CD4-positive, CD25-positive, alpha-beta regulatory T cell (primary cell): Measurements from ENCODE around the gene PDIA5. TPM values are rescaled to one million over a fixed set of nuclear protein-coding genes. Genes with fewer than 3 reads are reported as not detected.

Experiments
- ATAC-seq, 2 donors: fragments of 150-1000 bp; cut with Tn5 transposase; one replicate each; pipeline ENCODE4 v1.10.0; 2021; ENCODE audit warnings: low read depth in 2 of 2, moderate number of reproducible peaks in 2 of 2, moderate library complexity in 1 of 2
- DNase-seq, 3 donors: peaks; one replicate each; pipeline versions ENCODE4 v3.0.0 to v3.0.0-alpha.2; 2012 to 2022; ENCODE audit warnings: mixed read lengths in 1 of 3
- H3K27ac ChIP-seq: one replicate; pipeline ENCODE4 v1.7.0; 2013; ENCODE audit warnings: mild to moderate bottlenecking, low read length; ENCODE audit not compliant: insufficient read depth, poor library complexity, severe bottlenecking
- H3K27me3 ChIP-seq: one replicate; pipeline ENCODE4 v1.7.0; 2013; ENCODE audit warnings: low read length; ENCODE audit not compliant: control insufficient read depth, insufficient read depth
- H3K36me3 ChIP-seq: one replicate; pipeline ENCODE4 v1.7.0; 2013; ENCODE audit warnings: mild to moderate bottlenecking, low read length, moderate library complexity; ENCODE audit not compliant: control insufficient read depth, insufficient read depth
- H3K4me1 ChIP-seq: 2 replicates; pipeline ENCODE4 v1.7.0; 2013; ENCODE audit warnings: mild to moderate bottlenecking, low read length; ENCODE audit not compliant: insufficient read depth, control insufficient read depth, poor library complexity, severe bottlenecking
- H3K4me3 ChIP-seq: one replicate; pipeline ENCODE4 v1.7.0; 2013; ENCODE audit warnings: low read depth, mild to moderate bottlenecking, low read length, moderate library complexity
- H3K9me3 ChIP-seq, 2 experiments: 1 replicate in 1 of 2; 2 replicates in 1 of 2; pipeline ENCODE4 v1.7.0; 2013; ENCODE audit warnings: low read length in 2 of 2, mild to moderate bottlenecking in 1 of 2, moderate library complexity in 1 of 2; ENCODE audit not compliant: control insufficient read depth in 2 of 2
- H3K27ac Mint-ChIP-seq, 3 donors: one replicate each; pipeline ENCODE4 v1.8.0; 2020 to 2022; ENCODE audit warnings: mild to moderate bottlenecking in 3 of 3, mixed read lengths in 3 of 3, moderate library complexity in 2 of 3
- H3K27me3 Mint-ChIP-seq: one replicate; pipeline ENCODE4 v1.8.0; 2022; ENCODE audit warnings: mild to moderate bottlenecking, mixed read lengths
- H3K36me3 Mint-ChIP-seq: one replicate; pipeline ENCODE4 v1.8.0; 2020; ENCODE audit warnings: mixed read lengths
- H3K4me1 Mint-ChIP-seq, 4 donors: one replicate each; pipeline ENCODE4 v1.8.0; 2020 to 2022; ENCODE audit warnings: mixed read lengths in 4 of 4, mild to moderate bottlenecking in 1 of 4
- H3K4me3 Mint-ChIP-seq, 4 donors: one replicate each; pipeline ENCODE4 v1.8.0; 2020 to 2022; ENCODE audit warnings: mild to moderate bottlenecking in 4 of 4, mixed read lengths in 4 of 4, moderate library complexity in 3 of 4
- H3K9me3 Mint-ChIP-seq, 7 donors: one replicate each; pipeline ENCODE4 v1.8.0; 2020 to 2022; ENCODE audit warnings: mixed read lengths in 7 of 7, mild to moderate bottlenecking in 3 of 7, moderate library complexity in 2 of 7
- polyA plus RNA-seq, 4 donors: library from polyadenylated mRNA; unstranded; fragments of 300-500 nt; fragmentation: Illumina TruSeq; gene quantifications; one replicate each; pipeline ENCODE4 v1.2.3, GENCODE V29; 2021
- total RNA-seq: library from RNA; stranded (reverse); gene quantifications from one replicate; pipeline ENCODE4 v1.2.3, GENCODE V29; 2022

The PDIA5 gene
- total and polyA plus RNA-seq, 5 donors from 2014 or later: 0.92 to 2.6 (median 1.3) TPM

DNA sequence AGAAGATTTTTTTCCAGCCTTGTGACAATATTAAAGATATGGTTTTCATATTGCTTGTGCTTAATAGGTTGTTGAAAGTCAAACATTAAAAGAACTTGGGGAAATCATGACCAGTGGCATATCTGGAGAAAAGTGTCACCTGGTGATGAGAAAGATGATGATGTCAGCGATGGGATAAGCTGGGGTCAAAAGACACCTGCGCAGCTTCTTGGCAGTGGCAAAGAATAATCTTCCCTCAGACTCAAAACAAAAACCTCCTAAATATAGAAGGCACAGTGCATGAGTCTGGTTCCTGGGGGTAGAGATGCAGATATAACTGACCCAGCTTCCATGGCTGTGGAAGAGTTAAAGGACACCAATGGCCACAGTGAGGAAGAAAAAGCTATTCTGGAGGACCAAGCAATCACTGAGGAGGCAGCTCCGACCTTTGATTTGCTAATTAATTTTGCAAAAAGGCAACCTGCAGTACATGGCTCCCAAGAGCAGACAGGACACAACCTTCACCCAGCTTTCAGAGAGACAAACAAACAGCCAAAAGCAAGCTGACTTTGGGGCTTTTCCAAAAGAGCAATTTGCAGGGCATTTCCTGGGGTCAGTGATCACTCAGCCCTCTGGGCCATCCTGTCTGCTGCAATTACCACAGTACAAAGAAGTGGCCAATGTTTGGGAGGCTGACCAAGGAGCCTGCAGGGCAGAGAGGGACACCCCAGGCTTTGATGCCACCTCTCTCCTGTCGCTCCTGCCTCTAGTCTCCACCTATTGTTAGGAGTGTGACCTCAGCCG lies 21.7 kb upstream of the PDIA5 start:
- Histone ChIP-seq H3K36me3 (no peaks in the 10 kb centered on the region), H3K27me3 (peaks cover 9% of the 10 kb centered on the region), H3K9me3 (no peaks in the 10 kb centered on the region), H3K4me3 (no peak overlapping the region), H3K4me1 (no peaks in the 10 kb centered on the region), H3K27ac (no peak overlapping the region)
- no peak for ATAC-seq
- DNase-seq: no peak
- Mint-ChIP-seq H3K4me3 (no peak overlapping the region), H3K4me1 (peaks cover 0 to 1% (median 0%) of the 10 kb centered on the region in 4 donors), H3K36me3 (no peaks in the 10 kb centered on the region), H3K27me3 (peaks cover 41% of the 10 kb centered on the region), H3K9me3 (peaks cover 0 to 1% (median 0%) of the 10 kb centered on the region in 7 donors), H3K27ac (no peak overlapping the region)

DNA sequence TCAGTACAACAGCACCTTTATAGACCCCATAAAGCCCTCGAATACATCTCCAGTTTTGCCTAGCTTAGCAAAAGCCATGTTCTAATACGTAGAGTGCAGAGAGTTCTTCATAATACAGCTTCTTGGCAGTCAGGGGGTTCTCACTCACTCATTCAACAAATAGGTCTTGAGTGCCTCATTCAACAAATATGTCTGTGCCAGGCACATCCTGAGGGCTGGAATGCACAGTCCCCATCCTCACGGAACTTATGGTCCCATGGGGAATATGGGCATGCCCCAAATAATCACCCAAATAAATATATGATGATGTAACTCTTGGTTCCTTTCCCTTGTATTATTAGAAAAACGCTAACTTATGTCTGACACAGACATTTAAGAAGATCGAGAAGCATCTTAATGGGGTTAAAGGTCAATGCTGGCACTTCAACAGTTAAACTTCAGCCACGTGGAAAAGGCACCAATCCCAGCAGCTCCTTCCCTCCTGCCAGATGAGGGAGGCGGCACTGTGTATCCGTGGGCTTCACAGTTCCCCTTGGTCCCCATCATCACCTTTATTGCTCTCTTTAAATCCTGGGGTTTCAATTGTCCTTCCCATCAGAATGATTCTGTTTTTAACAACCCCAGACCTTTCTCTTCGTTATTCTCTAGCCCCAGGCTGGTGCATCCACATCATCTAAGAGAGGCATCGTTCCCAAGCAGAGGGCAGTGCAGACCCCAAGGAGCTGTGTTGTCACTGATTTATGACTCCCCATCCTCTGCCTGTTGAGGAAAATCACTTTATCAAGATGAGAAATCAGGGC lies 20.4 kb upstream of the PDIA5 start:
- H3K27me3 ChIP-seq: peaks cover 9% of the 10 kb centered on the region
- Mint-ChIP-seq H3K4me3 (no peak overlapping the region), H3K4me1 (peaks cover 0 to 1% (median 0%) of the 10 kb centered on the region in 4 donors), H3K9me3 (no peaks in the 10 kb centered on the region), H3K27me3 (peaks cover 36% of the 10 kb centered on the region), H3K27ac (no peak overlapping the region), H3K36me3 (no peaks in the 10 kb centered on the region)
- H3K4me1 ChIP-seq: no peaks in the 10 kb centered on the region
- no peak overlapping the region for H3K27ac ChIP-seq
- ATAC-seq: no peak
- H3K9me3 ChIP-seq: no peaks in the 10 kb centered on the region
- H3K36me3 ChIP-seq: no peaks in the 10 kb centered on the region
- no peak overlapping the region for H3K4me3 ChIP-seq
- no peak for DNase-seq

DNA sequence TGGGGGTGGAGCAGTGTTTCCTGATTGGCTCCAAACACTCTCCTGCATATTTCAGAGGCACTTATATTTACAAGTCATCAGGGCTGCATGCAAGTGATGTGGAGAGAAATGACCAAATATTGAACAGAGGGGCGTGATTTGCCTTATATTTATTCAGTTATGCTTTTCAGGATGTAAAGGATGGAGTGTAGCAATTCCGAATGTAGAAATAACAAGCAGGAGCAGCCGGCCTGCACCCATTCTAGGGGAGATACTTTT lies 19.8 kb upstream of the PDIA5 start:
- DNase-seq: no peak
- Histone ChIP-seq H3K4me3 (no peak overlapping the region), H3K27ac (no peak overlapping the region), H3K9me3 (no peaks in the 10 kb centered on the region), H3K4me1 (no peaks in the 10 kb centered on the region), H3K36me3 (no peaks in the 10 kb centered on the region), H3K27me3 (peaks cover 7% of the 10 kb centered on the region)
- Mint-ChIP-seq H3K27ac (no peak overlapping the region), H3K36me3 (no peaks in the 10 kb centered on the region), H3K4me3 (no peak overlapping the region), H3K27me3 (peaks cover 36% of the 10 kb centered on the region), H3K9me3 (no peaks in the 10 kb centered on the region), H3K4me1 (peaks cover 0 to 1% (median 0%) of the 10 kb centered on the region in 4 donors)
- ATAC-seq: no peak

DNA sequence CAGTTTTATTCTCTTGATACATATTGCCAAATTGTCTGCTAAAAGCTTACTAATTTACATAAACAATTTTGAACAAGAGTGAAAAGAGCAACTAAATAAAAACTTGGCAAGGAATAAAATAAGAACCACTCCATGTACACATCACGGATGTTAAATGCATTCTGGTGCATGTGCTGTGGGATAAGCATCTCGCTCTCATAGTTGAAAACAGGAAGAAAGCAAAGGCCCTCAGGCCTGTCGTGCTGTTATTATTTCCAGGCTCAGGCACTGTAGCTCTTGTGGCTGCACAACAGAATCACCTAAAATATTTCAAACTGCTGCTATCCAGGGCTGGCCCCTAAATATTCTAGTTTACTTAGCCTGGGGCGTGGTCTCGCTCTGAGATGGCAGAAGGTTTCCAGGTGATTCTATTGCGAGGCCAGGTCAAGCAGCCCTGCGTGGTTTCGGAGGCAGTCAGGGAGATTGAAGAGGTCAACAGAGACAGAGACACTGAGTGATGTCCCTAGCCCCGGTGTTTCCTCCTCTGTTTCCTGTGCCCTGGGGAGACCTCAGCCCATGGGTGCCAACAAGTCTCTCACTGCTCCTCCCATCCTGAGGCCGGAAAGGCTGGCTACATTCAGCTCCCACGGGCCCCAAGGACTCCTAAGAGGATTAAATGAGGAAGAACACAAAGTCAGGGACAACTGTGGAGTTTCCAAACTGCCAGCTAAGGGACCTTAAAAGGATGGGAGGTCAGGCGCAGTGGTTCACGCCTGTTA lies 18.2 kb upstream of the PDIA5 start:
- Histone ChIP-seq H3K9me3 (no peaks in the 10 kb centered on the region), H3K4me3 (no peak overlapping the region), H3K27me3 (peaks cover 5% of the 10 kb centered on the region), H3K27ac (no peak overlapping the region), H3K4me1 (no peaks in the 10 kb centered on the region), H3K36me3 (no peaks in the 10 kb centered on the region)
- Mint-ChIP-seq H3K9me3 (no peaks in the 10 kb centered on the region), H3K4me1 (peaks cover 0 to 1% (median 0%) of the 10 kb centered on the region in 4 donors), H3K27ac (no peak overlapping the region), H3K4me3 (no peak overlapping the region), H3K27me3 (peaks cover 37% of the 10 kb centered on the region), H3K36me3 (no peaks in the 10 kb centered on the region)
- no peak for DNase-seq
- no peak for ATAC-seq

DNA sequence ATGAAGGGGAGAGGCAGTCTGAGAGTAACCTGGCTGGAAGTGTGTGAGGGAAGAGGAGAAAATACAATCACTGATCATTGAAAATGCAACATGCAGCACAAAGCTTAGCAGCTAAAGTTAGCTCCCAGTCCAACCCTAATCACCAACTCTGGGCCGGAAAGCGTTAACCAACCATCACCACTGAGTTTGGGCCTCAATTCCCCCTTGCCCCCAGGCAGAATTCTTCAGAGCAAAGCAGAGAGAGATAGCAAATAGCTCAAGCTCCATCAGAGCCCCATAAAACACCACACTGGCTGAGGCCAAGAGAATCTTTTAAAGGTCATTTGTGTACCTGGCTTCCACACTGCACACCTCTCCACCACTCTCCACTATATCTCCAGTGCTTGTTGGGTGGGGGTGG lies 16.2 kb upstream of the PDIA5 start:
- Histone ChIP-seq H3K4me1 (no peaks in the 10 kb centered on the region), H3K9me3 (no peaks in the 10 kb centered on the region), H3K27ac (no peak overlapping the region), H3K4me3 (no peak overlapping the region), H3K36me3 (no peaks in the 10 kb centered on the region), H3K27me3 (peaks cover 3% of the 10 kb centered on the region)
- H3K36me3 Mint-ChIP-seq: no peaks in the 10 kb centered on the region
- peaks cover 0 to 1% (median 0%) of the 10 kb centered on the region in 4 donors for H3K4me1 Mint-ChIP-seq
- ATAC-seq (no peak), DNase-seq (no peak)
- no peak overlapping the region for H3K4me3 Mint-ChIP-seq
- H3K27ac Mint-ChIP-seq: no peak overlapping the region
- peaks cover 43% of the 10 kb centered on the region for H3K27me3 Mint-ChIP-seq
- H3K9me3 Mint-ChIP-seq: peaks cover 0 to 3% (median 0%) of the 10 kb centered on the region in 7 donors

DNA sequence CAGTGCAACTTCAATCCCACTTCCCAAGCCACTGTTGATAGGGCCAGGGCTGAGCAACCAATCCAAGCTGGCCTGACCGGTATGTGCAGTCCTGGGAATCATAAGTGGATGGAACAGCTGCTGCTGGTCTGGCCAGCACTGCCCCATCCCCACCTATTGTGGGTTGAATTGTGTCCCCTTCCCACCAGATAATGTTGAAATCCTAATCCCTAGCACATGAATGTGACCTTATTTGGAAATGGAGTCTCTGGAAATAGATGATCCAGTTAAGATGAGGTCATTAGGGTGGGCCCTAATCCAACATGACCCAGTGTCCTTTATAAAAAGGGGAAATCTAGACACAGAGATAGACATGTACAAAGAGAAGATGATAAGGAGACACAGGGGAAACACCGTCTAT lies 13.7 kb upstream of the PDIA5 start:
- DNase-seq: no peak
- H3K4me3 ChIP-seq: no peak overlapping the region
- no peaks in the 10 kb centered on the region for H3K9me3 ChIP-seq
- no peak for ATAC-seq
- Mint-ChIP-seq H3K27me3 (peaks cover 38% of the 10 kb centered on the region), H3K4me1 (no peaks in the 10 kb centered on the region), H3K36me3 (no peaks in the 10 kb centered on the region), H3K4me3 (no peak overlapping the region), H3K9me3 (peaks cover 0 to 3% (median 0%) of the 10 kb centered on the region in 7 donors), H3K27ac (no peak overlapping the region)
- H3K27ac ChIP-seq: no peak overlapping the region
- H3K4me1 ChIP-seq: no peaks in the 10 kb centered on the region
- H3K27me3 ChIP-seq: peaks cover 3% of the 10 kb centered on the region
- no peaks in the 10 kb centered on the region for H3K36me3 ChIP-seq

DNA sequence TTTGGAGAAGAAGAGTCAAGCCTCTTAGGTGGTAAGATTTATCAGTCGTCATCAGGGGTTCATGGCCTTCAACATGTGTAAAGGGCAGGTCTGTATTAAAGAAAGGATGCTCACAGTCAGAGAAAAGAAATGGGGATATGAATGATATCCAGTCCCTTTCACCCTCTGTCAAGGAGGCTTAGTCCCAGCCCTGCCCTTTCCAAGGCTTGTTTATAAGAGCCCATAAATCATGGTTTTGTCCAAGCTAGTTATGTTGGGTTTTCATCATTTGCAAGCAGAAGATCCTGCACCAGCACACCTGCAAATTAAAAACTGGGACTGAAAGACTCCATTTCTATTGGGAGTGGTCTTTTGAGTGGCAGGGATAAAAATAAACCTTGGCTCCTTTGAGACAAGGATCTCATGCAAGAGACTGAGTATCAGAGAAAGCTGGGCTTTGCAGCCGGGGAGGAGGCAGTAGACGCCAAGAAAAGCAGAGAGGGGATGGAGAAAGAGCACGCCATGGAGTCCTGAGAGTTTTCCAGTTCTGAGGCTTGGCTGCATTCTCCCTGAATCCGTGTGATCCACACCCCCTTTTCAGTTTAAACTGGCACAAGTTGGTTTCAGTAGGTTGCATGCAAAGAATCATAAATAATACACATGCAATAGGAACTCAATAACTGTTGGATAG lies 12.6 kb upstream of the PDIA5 start:
- Mint-ChIP-seq H3K36me3 (no peaks in the 10 kb centered on the region), H3K27me3 (peaks cover 35% of the 10 kb centered on the region), H3K4me1 (no peaks in the 10 kb centered on the region), H3K27ac (no peak overlapping the region), H3K4me3 (no peak overlapping the region), H3K9me3 (peaks cover 0 to 3% (median 0%) of the 10 kb centered on the region in 7 donors)
- H3K27ac ChIP-seq: no peak overlapping the region
- no peak for ATAC-seq
- no peak for DNase-seq
- no peaks in the 10 kb centered on the region for H3K36me3 ChIP-seq
- no peaks in the 10 kb centered on the region for H3K4me1 ChIP-seq
- no peak overlapping the region for H3K4me3 ChIP-seq
- H3K9me3 ChIP-seq: no peaks in the 10 kb centered on the region
- peaks cover 3% of the 10 kb centered on the region for H3K27me3 ChIP-seq
